ENCODE results near the gene TRPV5.

GRCh38 chr7:142915315-142915714 lies 18.2 kb downstream of the TRPV5 start:
- no peak for TF ChIP-seq CTCF (IDR thresholded peaks at IDR 0.05; ENCODE audit: extremely low read depth in 1 of 2, insufficient read depth in 1 of 2, low read depth in 1 of 2, low read length in 2 of 2)
- no peak for TF ChIP-seq EZH2 (IDR thresholded peaks at IDR 0.05; ENCODE audit: borderline replicate concordance, low read depth, low read length, severe bottlenecking)
